H1 (cell line): Measurements from ENCODE around the gene FAR1. TPM values are rescaled to one million over a fixed set of nuclear protein-coding genes. Genes with fewer than 3 reads are reported as not detected.
A peak's percentile ranks its signal among the peaks of the same experiment; 100 is the strongest.

ENCODE experiments used
- CTCF ChIA-PET: fragments of 300-600 bp; sonication (Branson Sonifier 250); formaldehyde crosslinking; loops from one replicate; lab custom pipeline; 2021; ENCODE audit not compliant: partially characterized antibody; lab: Charles Lee
- POLR2A ChIA-PET: fragments of 300-600 bp; sonication (Branson Sonifier 250); formaldehyde crosslinking; loops from one replicate; lab custom pipeline; 2021; ENCODE audit warnings: inconsistent platforms; ENCODE audit not compliant: partially characterized antibody; lab: Charles Lee
- DNase-seq, 2 experiments: peaks; one replicate each; pipeline versions ENCODE4 v3.0.0 to v3.0.0-alpha.2; 2010 to 2022; ENCODE audit warnings: low spot score in 2 of 2, low read depth in 1 of 2, mixed read lengths in 1 of 2
- FAIRE-seq: peaks from 2 replicates; lab custom pipeline; 2011; peaks lifted over from hg19 to GRCh38; lab: Jason Lieb, UNC
- H2AFZ ChIP-seq: 2 replicates; pipeline ENCODE4 v1.8.1; 2012; ENCODE audit warnings: low read length, inconsistent platforms
- H2AK5ac ChIP-seq: 2 replicates; pipeline ENCODE4 v1.6.1; 2013; ENCODE audit warnings: low read depth, low read length
- H2BK120ac ChIP-seq: replicated peaks from 2 replicates; pipeline ENCODE3; 2013; ENCODE audit warnings: low read depth, low read length, inconsistent platforms
- H2BK12ac ChIP-seq: 2 replicates; pipeline ENCODE4 v1.6.1; 2013; ENCODE audit warnings: low read depth, low read length
- H2BK15ac ChIP-seq: 2 replicates; pipeline ENCODE4 v1.6.1; 2013; ENCODE audit warnings: low read length
- H2BK20ac ChIP-seq: 2 replicates; pipeline ENCODE4 v1.6.1; 2013; ENCODE audit warnings: low read length
- H2BK5ac ChIP-seq: 2 replicates; pipeline ENCODE4 v1.6.1; 2013; ENCODE audit warnings: low read depth, low read length
- H3K14ac ChIP-seq: 2 replicates; pipeline ENCODE4 v1.6.1; 2013; ENCODE audit warnings: inconsistent platforms; ENCODE audit not compliant: insufficient read length
- H3K18ac ChIP-seq: 2 replicates; pipeline ENCODE4 v1.6.1; 2013; ENCODE audit warnings: low read length; ENCODE audit errors: extremely low read depth
- H3K23ac ChIP-seq: 2 replicates; pipeline ENCODE4 v1.6.1; 2013; ENCODE audit warnings: inconsistent platforms; ENCODE audit not compliant: insufficient read length
- H3K23me2 ChIP-seq: 2 replicates; pipeline ENCODE4 v1.6.1; 2013; ENCODE audit warnings: low read depth, low read length
- H3K27ac ChIP-seq: 2 replicates; pipeline ENCODE4 v1.6.1; 2011; ENCODE audit warnings: low read depth, low read length, inconsistent platforms
- H3K27me3 ChIP-seq, 4 experiments: replicated peaks in 1 of 4; 1 replicate in 1 of 4; 2 replicates in 3 of 4; pipeline versions ENCODE4 v1.6.1 to v1.8.1; 2011 to 2013; ENCODE audit warnings: low read length in 3 of 4, mild to moderate bottlenecking in 3 of 4, inconsistent platforms in 2 of 4, mixed read lengths in 2 of 4, moderate library complexity in 1 of 4; ENCODE audit not compliant: control insufficient read depth in 3 of 4, insufficient read depth in 3 of 4; ENCODE audit errors: extremely low read depth in 1 of 4
- H3K36me3 ChIP-seq, 4 experiments: 2 replicates each; pipeline versions ENCODE4 v1.6.1 to v1.8.1; 2011 to 2013; ENCODE audit warnings: mild to moderate bottlenecking in 4 of 4, low read length in 3 of 4, moderate library complexity in 2 of 4, control low read depth in 1 of 4, inconsistent platforms in 1 of 4; ENCODE audit not compliant: insufficient read depth in 4 of 4, control insufficient read depth in 2 of 4
- H3K4ac ChIP-seq: replicated peaks from 2 replicates; pipeline ENCODE3; 2013; ENCODE audit warnings: low read length, low read depth, mixed read lengths, inconsistent platforms; ENCODE audit not compliant: insufficient read length
- H3K4me1 ChIP-seq, 4 experiments: replicated peaks in 1 of 4; 1 replicate in 1 of 4; 2 replicates in 3 of 4; pipeline versions ENCODE4 v1.6.1 to v1.8.1; 2011 to 2013; ENCODE audit warnings: low read length in 3 of 4, inconsistent platforms in 2 of 4, mixed read lengths in 1 of 4; ENCODE audit not compliant: insufficient read depth in 4 of 4, control insufficient read depth in 3 of 4
- H3K4me2 ChIP-seq, 2 experiments: 2 replicates each; pipeline versions ENCODE4 v1.6.1 to v1.8.1; 2011 to 2013; ENCODE audit warnings: low read depth in 2 of 2, low read length in 2 of 2, control low read depth in 1 of 2, inconsistent platforms in 1 of 2, mild to moderate bottlenecking in 1 of 2; ENCODE audit not compliant: insufficient read depth in 1 of 2
- H3K4me3 ChIP-seq, 4 experiments: fragments of 200-600, 300-600 bp in 1 of 4; sonication (generic), shearing (Covaris generic), sonication (Bioruptor Twin) in 1 of 4; 2 replicates each; pipeline versions ENCODE4 v1.5.1 to v1.8.1; 2011 to 2016; ENCODE audit warnings: low read length in 4 of 4, low read depth in 3 of 4, control low read depth in 2 of 4, inconsistent platforms in 2 of 4, mild to moderate bottlenecking in 2 of 4, mixed read lengths in 1 of 4, moderate library complexity in 1 of 4; ENCODE audit not compliant: insufficient read depth in 2 of 4; ENCODE audit errors: extremely low read depth in 1 of 4
- H3K56ac ChIP-seq: replicated peaks from 2 replicates; pipeline ENCODE3; 2013; ENCODE audit warnings: low read depth, mild to moderate bottlenecking, mixed read lengths, low read length, inconsistent platforms; ENCODE audit not compliant: insufficient read length
- H3K79me1 ChIP-seq: 2 replicates; pipeline ENCODE4 v1.6.1; 2013; ENCODE audit warnings: low read depth, low read length, control low read depth
- H3K79me2 ChIP-seq, 2 experiments: 2 replicates each; pipeline versions ENCODE4 v1.6.1 to v1.8.1; 2012 to 2013; ENCODE audit warnings: low read length in 2 of 2, mild to moderate bottlenecking in 2 of 2, inconsistent platforms in 1 of 2; ENCODE audit not compliant: insufficient read depth in 2 of 2, control insufficient read depth in 1 of 2
- H3K9ac ChIP-seq, 4 experiments: replicated peaks in 1 of 4; 1 replicate in 1 of 4; 2 replicates in 3 of 4; pipeline versions ENCODE4 v1.6.1 to v1.8.1; 2011 to 2013; ENCODE audit warnings: low read depth in 3 of 4, low read length in 3 of 4, control low read depth in 2 of 4, mild to moderate bottlenecking in 2 of 4, moderate library complexity in 2 of 4, inconsistent platforms in 1 of 4; ENCODE audit errors: extremely low read depth in 1 of 4
- H3K9me3 ChIP-seq, 2 experiments: 2 replicates each; pipeline versions ENCODE4 v1.6.1 to v1.8.1; 2012 to 2013; ENCODE audit warnings: mild to moderate bottlenecking in 2 of 2, moderate library complexity in 2 of 2, control low read depth in 1 of 2, inconsistent platforms in 1 of 2, low read depth in 1 of 2, low read length in 1 of 2, mixed read lengths in 1 of 2; ENCODE audit not compliant: insufficient read depth in 2 of 2
- H4K20me1 ChIP-seq, 2 experiments: replicated peaks in 1 of 2; 2 replicates each; pipeline versions ENCODE3 to v1.8.1; 2011 to 2013; ENCODE audit warnings: inconsistent platforms in 2 of 2, low read length in 2 of 2, mild to moderate bottlenecking in 1 of 2; ENCODE audit not compliant: insufficient read depth in 2 of 2, control insufficient read depth in 1 of 2
- H4K5ac ChIP-seq: 2 replicates; pipeline ENCODE4 v1.6.1; 2013; ENCODE audit warnings: low read length, low read depth, mixed read lengths, inconsistent platforms; ENCODE audit not compliant: insufficient read length
- H4K8ac ChIP-seq: 2 replicates; pipeline ENCODE4 v1.8.0; 2013; ENCODE audit warnings: mild to moderate bottlenecking, moderate library complexity, low read length, inconsistent platforms; ENCODE audit not compliant: insufficient read depth; ENCODE audit errors: extremely low read depth
- H4K91ac ChIP-seq: replicated peaks from 2 replicates; pipeline ENCODE3; 2013; ENCODE audit warnings: low read length, mixed read lengths, inconsistent platforms; ENCODE audit not compliant: insufficient read length
- CBX5 ChIP-seq: fragments of 300-800, 300-1000 bp; sonication (generic); IDR thresholded peaks from 2 replicates; pipeline ENCODE4 v1.7.1; 2016; ENCODE audit warnings: antibody characterized with exemption, low read length, low read depth
- EGR1 ChIP-seq: IDR thresholded peaks from 2 replicates; pipeline ENCODE4 v1.6.1; 2011; ENCODE audit warnings: low read depth, low read length, borderline replicate concordance
- GABPA ChIP-seq: IDR thresholded peaks from 2 replicates; pipeline ENCODE4 v1.6.1; 2011; ENCODE audit warnings: mild to moderate bottlenecking, low read length, moderate library complexity, borderline replicate concordance; ENCODE audit not compliant: insufficient read depth
- KDM1A ChIP-seq: fragments of 200-600, 300-600 bp; sonication (generic); IDR thresholded peaks from 2 replicates; pipeline ENCODE4 v1.7.1; 2016; ENCODE audit warnings: mild to moderate bottlenecking, low read length, borderline replicate concordance
- NANOG ChIP-seq: IDR thresholded peaks from 2 replicates; pipeline ENCODE4 v1.6.1; 2011; ENCODE audit warnings: low read length, low read depth, mild to moderate bottlenecking, inconsistent platforms; ENCODE audit not compliant: insufficient read depth, poor library complexity, severe bottlenecking
- SRF ChIP-seq: IDR thresholded peaks from 2 replicates; pipeline ENCODE4 v1.6.1; 2011; ENCODE audit warnings: mild to moderate bottlenecking, low read depth, low read length, moderate library complexity
- TBP ChIP-seq: IDR thresholded peaks from 2 replicates; pipeline ENCODE4 v1.6.1; 2011; ENCODE audit warnings: low read depth, low read length, improper control_type of control experiment
- WGBS, 2 experiments: shearing (Covaris generic) in 1 of 2; methylation state at CpG; one replicate each; pipeline versions ENCODE4 v1.1.6 to v1.1.7; 2013 to 2015; ENCODE audit warnings: low lambda C conversion rate in 2 of 2, mixed read lengths in 2 of 2, inconsistent platforms in 1 of 2, low coverage in 1 of 2, missing lambda C conversion rate in 1 of 2; ENCODE audit not compliant: insufficient replicate concordance in 2 of 2, insufficient coverage in 1 of 2, insufficient read length in 1 of 2; ENCODE audit errors: extremely low coverage in 1 of 2, missing lambda C conversion rate in 1 of 2; 5-methylcytosine and 5-hydroxymethylcytosine counted together
- polyA plus RNA-seq, 7 experiments: library from polyadenylated mRNA; depleted of rRNA in 3 of 7; stranded (reverse) in 5 of 7; unstranded in 2 of 7; fragments of >200 nt in 5 of 7; fragments of 200-250 nt in 2 of 7; gene quantifications; 1 replicate in 5 of 7; 2 replicates in 1 of 7; 4 replicates in 1 of 7; pipeline versions ENCODE4 v1.2.1 to v1.2.3, GENCODE V29; 2011 to 2013; ENCODE audit warnings: missing spikeins in 2 of 7, mixed read lengths in 2 of 7
- total RNA-seq: library from RNA; stranded (reverse); fragmentation: NEBNext Ultra II Directional; extraction: Animal tissue kit (Norgen Biotek cat#: 25700); gene quantifications from 2 replicates; pipeline ENCODE4 v1.2.1, GENCODE V29; 2021
- TF ChIP-seq, protein P1 (sequence below), 3 experiments: IDR thresholded peaks; 1 replicate in 2 of 3; 2 replicates in 1 of 3; pipeline versions ENCODE4 v1.5.1 to v1.6.1; 2011; ENCODE audit warnings: low read length in 3 of 3, mild to moderate bottlenecking in 3 of 3, inconsistent platforms in 2 of 3, low read depth in 1 of 3, moderate library complexity in 1 of 3; ENCODE audit not compliant: insufficient read depth in 1 of 3; ENCODE audit errors: control extremely low read depth in 1 of 3

Gene FAR1
- total and polyA plus RNA-seq, 2 of the 8 experiments (the other 6 are each of a cell fraction or from before 2014, with no cell fraction given) = 29.7 to 68.5 TPM

DNA sequence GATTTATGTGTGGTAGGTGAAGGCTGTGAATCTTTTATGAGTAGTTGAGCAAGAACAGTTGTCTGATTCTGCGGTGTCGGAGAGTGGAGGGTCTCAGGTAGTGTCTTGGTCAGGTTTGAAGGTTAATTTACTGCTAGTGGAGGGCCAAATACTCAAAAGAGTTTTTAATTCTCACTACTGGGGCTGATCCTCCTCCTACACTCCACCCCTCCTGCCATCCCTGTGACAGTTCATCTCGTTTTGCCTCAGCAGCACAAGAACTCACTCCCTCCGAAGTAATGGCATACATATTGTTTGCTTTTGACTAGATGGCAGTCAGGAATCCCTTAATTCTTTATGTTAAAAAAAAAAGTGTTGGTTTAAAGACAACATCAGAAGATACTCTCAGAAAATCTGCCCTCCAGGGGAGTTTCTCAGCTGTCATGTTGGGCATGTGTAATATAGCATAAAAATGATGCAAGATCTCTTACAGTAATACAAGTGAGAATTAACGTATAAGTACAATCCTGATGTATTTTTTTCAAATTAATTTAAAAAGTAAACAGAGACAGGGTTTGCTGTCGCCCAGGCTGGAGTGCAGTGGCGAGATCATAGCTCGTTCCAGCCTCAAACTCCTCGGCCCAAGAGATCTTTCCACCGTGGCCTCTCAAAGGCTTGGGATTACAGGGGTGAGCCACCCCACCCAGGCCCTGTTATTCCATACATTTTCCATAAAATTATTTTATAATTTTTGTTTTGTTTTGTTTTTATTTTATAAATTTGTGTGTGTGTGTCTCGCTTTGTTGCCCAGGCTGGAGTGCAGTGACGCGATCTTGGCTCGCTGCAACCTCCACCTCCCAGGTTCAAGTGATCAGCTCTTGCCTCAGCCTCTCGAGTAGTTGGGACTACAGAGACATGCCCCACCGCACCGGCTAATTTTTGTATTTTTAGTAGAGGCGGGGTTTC, 1.3 kb downstream of the FAR1 start:
- H3K14ac ChIP-seq = peak overlapping the region; percentile 83
- peak overlapping the region; percentile 75 to 93 (median 86) for H3K4me3 ChIP-seq
- H2BK5ac ChIP-seq = 0 out of 2 replicates have a peak overlapping the region, but pooled peaks have one; percentile 49
- no peak overlapping the region for H2BK12ac ChIP-seq
- H3K9ac ChIP-seq = peak overlapping the region; percentile 43 to 88 (median 64)
- H3K23ac ChIP-seq = no peak overlapping the region
- ChIA-PET CTCF (interaction anchor here (0.6 kb wide), 1 partner anchor 184 kb away, joined by 3 read pairs; no protein-coding TSS in a partner anchor), POLR2A (interaction anchor here (2.8 kb wide), 1 partner anchor 8 kb away, joined by 10 read pairs; no protein-coding TSS in a partner anchor)
- H3K9me3 ChIP-seq = no peaks in the 10 kb centered on the region
- H3K4ac ChIP-seq = no peak overlapping the region
- 0 out of 2 replicates have a peak, but pooled peaks cover 2% of the 10 kb centered on the region for H3K79me1 ChIP-seq
- peaks cover 9% of the 10 kb centered on the region for H3K23me2 ChIP-seq
- H3K56ac ChIP-seq = no peak overlapping the region
- no peak overlapping the region for H2BK20ac ChIP-seq
- H3K36me3 ChIP-seq = no peaks in the 10 kb centered on the region
- no peaks in the 10 kb centered on the region for H3K27me3 ChIP-seq
- H4K20me1 ChIP-seq = peaks cover 4 to 9% of the 10 kb centered on the region in 2 experiments
- peak overlapping the region; percentile 90; the same call in 1 of the 2 replicates for H2AK5ac ChIP-seq
- no peak overlapping the region for H4K5ac ChIP-seq
- peaks cover 0 to 6% (median 0%) of the 10 kb centered on the region in 4 experiments; a peak in 3 of 7 replicates for H3K4me1 ChIP-seq
- H3K4me2 ChIP-seq = peak overlapping the region; percentile 92 to 97
- no peak overlapping the region for H2AFZ ChIP-seq
- H2BK120ac ChIP-seq = no peak overlapping the region
- peak overlapping the region; percentile 88; the same call in 1 of the 2 replicates for H4K8ac ChIP-seq
- 77% methylated on average over 18 of the region's 18 CpGs; no CpG with 5 or more reads in 1 of the 2 experiments for WGBS, 2 experiments
- no peak overlapping the region for H3K27ac ChIP-seq
- no peak overlapping the region for H2BK15ac ChIP-seq
- FAIRE-seq = no peak
- DNase-seq = no peak
- peaks cover 19 to 59% of the 10 kb centered on the region in 2 experiments for H3K79me2 ChIP-seq
- no peak overlapping the region for H4K91ac ChIP-seq
- no peak overlapping the region for H3K18ac ChIP-seq
- TF ChIP-seq GABPA = no peak
- TF ChIP-seq KDM1A = no peak
- TF ChIP-seq, protein P1, sequence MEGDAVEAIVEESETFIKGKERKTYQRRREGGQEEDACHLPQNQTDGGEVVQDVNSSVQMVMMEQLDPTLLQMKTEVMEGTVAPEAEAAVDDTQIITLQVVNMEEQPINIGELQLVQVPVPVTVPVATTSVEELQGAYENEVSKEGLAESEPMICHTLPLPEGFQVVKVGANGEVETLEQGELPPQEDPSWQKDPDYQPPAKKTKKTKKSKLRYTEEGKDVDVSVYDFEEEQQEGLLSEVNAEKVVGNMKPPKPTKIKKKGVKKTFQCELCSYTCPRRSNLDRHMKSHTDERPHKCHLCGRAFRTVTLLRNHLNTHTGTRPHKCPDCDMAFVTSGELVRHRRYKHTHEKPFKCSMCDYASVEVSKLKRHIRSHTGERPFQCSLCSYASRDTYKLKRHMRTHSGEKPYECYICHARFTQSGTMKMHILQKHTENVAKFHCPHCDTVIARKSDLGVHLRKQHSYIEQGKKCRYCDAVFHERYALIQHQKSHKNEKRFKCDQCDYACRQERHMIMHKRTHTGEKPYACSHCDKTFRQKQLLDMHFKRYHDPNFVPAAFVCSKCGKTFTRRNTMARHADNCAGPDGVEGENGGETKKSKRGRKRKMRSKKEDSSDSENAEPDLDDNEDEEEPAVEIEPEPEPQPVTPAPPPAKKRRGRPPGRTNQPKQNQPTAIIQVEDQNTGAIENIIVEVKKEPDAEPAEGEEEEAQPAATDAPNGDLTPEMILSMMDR (IDR thresholded peaks at IDR 0.05; ENCODE audit: control extremely low read depth in 1 of 3, insufficient read depth in 1 of 3, low read depth in 1 of 3, low read length in 3 of 3) = no peak
- TF ChIP-seq SRF = no peak
- TF ChIP-seq CBX5 = no peak
- no peak for TF ChIP-seq TBP
- TF ChIP-seq EGR1 = no peak
- TF ChIP-seq NANOG = no peak
